ENCODE data around the gene ZDHHC14. TPM values are rescaled to one million over a fixed set of nuclear protein-coding genes. Genes with fewer than 3 reads are reported as not detected.

Gene ZDHHC14
- total RNA-seq, 2 donors from 2014 or later, result 10.2 to 10.6 TPM

GRCh38 chr6:157674061-157674460 is 293.1 kb downstream of the ZDHHC14 start:
- no peak for ATAC-seq
- H3K4me3 ChIP-seq, result no peak overlapping the region
- H3K4me1 ChIP-seq, result no peaks in the 10 kb centered on the region
- no peak for DNase-seq
- WGBS, 2 donors, result 88 to 92% methylated on average over 8 of the region's 8 CpGs
- intact Hi-C loops (cut with DNase I), result no loop called here
- no peaks in the 10 kb centered on the region for H3K27me3 ChIP-seq
- no peak for TF ChIP-seq CTCF (IDR thresholded peaks at IDR 0.05)
- no peak for TF ChIP-seq POLR2A (IDR thresholded peaks at IDR 0.05)
- no peaks in the 10 kb centered on the region for H3K9me3 ChIP-seq
- no peak overlapping the region for H3K27ac ChIP-seq
- H3K36me3 ChIP-seq (replicated peaks in 1 of 2; ENCODE audit: insufficient read depth in 1 of 2, low read depth in 2 of 2), result no peaks in the 10 kb centered on the region

- H3K9me3 ChIP-seq, result no peaks in the 10 kb centered on the region
- WGBS, 2 donors, result 58 to 65% methylated on average over 7 of the region's 7 CpGs
- no peaks in the 10 kb centered on the region for H3K36me3 ChIP-seq (replicated peaks in 1 of 2; ENCODE audit: insufficient read depth in 1 of 2, low read depth in 2 of 2)
- H3K4me1 ChIP-seq, result no peaks in the 10 kb centered on the region
- H3K27ac ChIP-seq, result no peak overlapping the region
- no peak for DNase-seq
- no peak for ATAC-seq
- H3K4me3 ChIP-seq, result no peak overlapping the region
- H3K27me3 ChIP-seq, result no peaks in the 10 kb centered on the region
- intact Hi-C loops (cut with DNase I), result no loop called here
- TF ChIP-seq POLR2A (IDR thresholded peaks at IDR 0.05), result no peak
- TF ChIP-seq CTCF (IDR thresholded peaks at IDR 0.05), result no peak
These were observed 294.8 kb downstream of the ZDHHC14 start for GRCh38 chr6:157675831-157676230.

GRCh38 chr6:157676241-157676640 is 295.3 kb downstream of the ZDHHC14 start:
- DNase-seq (no peak), ATAC-seq (no peak)
- no peak overlapping the region for H3K27ac ChIP-seq
- intact Hi-C loops (cut with DNase I), result no loop called here
- H3K9me3 ChIP-seq, result no peaks in the 10 kb centered on the region
- no peak overlapping the region for H3K4me3 ChIP-seq
- H3K27me3 ChIP-seq, result no peaks in the 10 kb centered on the region
- 75 to 82% methylated on average over 3 to 7 of the region's 7 CpGs for WGBS, 2 donors
- TF ChIP-seq POLR2A (IDR thresholded peaks at IDR 0.05) (no peak), CTCF (IDR thresholded peaks at IDR 0.05) (no peak)
- H3K4me1 ChIP-seq, result no peaks in the 10 kb centered on the region
- H3K36me3 ChIP-seq (replicated peaks in 1 of 2; ENCODE audit: insufficient read depth in 1 of 2, low read depth in 2 of 2), result no peaks in the 10 kb centered on the region

GRCh38 chr6:157677235-157677634 is 296.2 kb downstream of the ZDHHC14 start:
- TF ChIP-seq POLR2A (IDR thresholded peaks at IDR 0.05), result no peak
- no peak for TF ChIP-seq CTCF (IDR thresholded peaks at IDR 0.05)
- DNase-seq, result no peak
- ATAC-seq, result no peak
- no peaks in the 10 kb centered on the region for H3K4me1 ChIP-seq
- H3K36me3 ChIP-seq (replicated peaks in 1 of 2; ENCODE audit: insufficient read depth in 1 of 2, low read depth in 2 of 2), result no peaks in the 10 kb centered on the region
- H3K9me3 ChIP-seq, result no peaks in the 10 kb centered on the region
- no peak overlapping the region for H3K4me3 ChIP-seq
- no peaks in the 10 kb centered on the region for H3K27me3 ChIP-seq
- 87 to 91% methylated on average over 4 of the region's 4 CpGs for WGBS, 2 donors
- intact Hi-C loops (cut with DNase I), result no loop called here
- no peak overlapping the region for H3K27ac ChIP-seq

All from body of pancreas (tissue), 4 donors.